ENCODE data around the gene RPL10L. TPM values are rescaled to one million over a fixed set of nuclear protein-coding genes. Genes with fewer than 3 reads are reported as not detected.

Gene RPL10L
- total RNA-seq, 4 donors from 2014 or later, result not detected

GRCh38 chr14:46661728-46662127 is 10.1 kb upstream of the RPL10L start:
- 35% methylated on average over 1 of the region's 1 CpG for WGBS
- DNase-seq (ENCODE audit: extremely low spot score), result no peak
- H3K27ac ChIP-seq (replicated peaks in 1 of 4), result no peak overlapping the region
- H3K27me3 ChIP-seq, result no peaks in the 10 kb centered on the region
- no peaks in the 10 kb centered on the region for H3K4me1 ChIP-seq
- H3K4me3 ChIP-seq, result no peak overlapping the region
- intact Hi-C loops (cut with DNase I), result no loop called here
- no peak for TF ChIP-seq POLR2A (IDR thresholded peaks at IDR 0.05; ENCODE audit: low read depth)
- no peak for TF ChIP-seq POLR2AphosphoS5 (IDR thresholded peaks at IDR 0.05)
- no peak for TF ChIP-seq EP300 (IDR thresholded peaks at IDR 0.05)
- TF ChIP-seq CTCF (IDR thresholded peaks at IDR 0.05), result no peak
- H3K36me3 ChIP-seq, result no peaks in the 10 kb centered on the region
- H3K9me3 ChIP-seq, result peaks cover 0 to 12% (median 5%) of the 10 kb centered on the region in 4 donors

GRCh38 chr14:46653031-46653755 is 1.6 kb upstream of the RPL10L start:
- Histone ChIP-seq H3K4me3 (no peak overlapping the region), H3K9me3 (no peaks in the 10 kb centered on the region), H3K27me3 (no peaks in the 10 kb centered on the region), H3K4me1 (no peaks in the 10 kb centered on the region), H3K27ac (replicated peaks in 1 of 4) (no peak overlapping the region), H3K36me3 (no peaks in the 10 kb centered on the region)
- TF ChIP-seq POLR2AphosphoS5 (IDR thresholded peaks at IDR 0.05) (no peak), EP300 (IDR thresholded peaks at IDR 0.05) (no peak), CTCF (IDR thresholded peaks at IDR 0.05) (no peak), POLR2A (IDR thresholded peaks at IDR 0.05; ENCODE audit: low read depth) (no peak)
- DNase-seq (ENCODE audit: extremely low spot score), result no peak
- intact Hi-C loops (cut with DNase I), result no loop called here

- no peaks in the 10 kb centered on the region for H3K36me3 ChIP-seq
- intact Hi-C loops (cut with DNase I), result no loop called here
- no peak overlapping the region for H3K27ac ChIP-seq (replicated peaks in 1 of 4)
- no peak for DNase-seq (ENCODE audit: extremely low spot score)
- H3K9me3 ChIP-seq, result no peaks in the 10 kb centered on the region
- H3K4me1 ChIP-seq, result no peaks in the 10 kb centered on the region
- no peak overlapping the region for H3K4me3 ChIP-seq
- TF ChIP-seq POLR2A (IDR thresholded peaks at IDR 0.05; ENCODE audit: low read depth), result no peak
- no peak for TF ChIP-seq CTCF (IDR thresholded peaks at IDR 0.05)
- TF ChIP-seq POLR2AphosphoS5 (IDR thresholded peaks at IDR 0.05), result no peak
- no peak for TF ChIP-seq EP300 (IDR thresholded peaks at IDR 0.05)
- no peaks in the 10 kb centered on the region for H3K27me3 ChIP-seq
Measured at GRCh38 chr14:46646796-46647195, 4.8 kb downstream of the RPL10L start.

- Histone ChIP-seq H3K4me1 (no peaks in the 10 kb centered on the region), H3K27ac (replicated peaks in 1 of 4) (no peak overlapping the region), H3K4me3 (no peak overlapping the region), H3K36me3 (no peaks in the 10 kb centered on the region), H3K27me3 (no peaks in the 10 kb centered on the region), H3K9me3 (no peaks in the 10 kb centered on the region)
- WGBS, result 80% methylated on average over 3 of the region's 3 CpGs
- intact Hi-C loops (cut with DNase I), result no loop called here
- TF ChIP-seq POLR2AphosphoS5 (IDR thresholded peaks at IDR 0.05) (no peak), CTCF (IDR thresholded peaks at IDR 0.05) (no peak), POLR2A (IDR thresholded peaks at IDR 0.05; ENCODE audit: low read depth) (no peak), EP300 (IDR thresholded peaks at IDR 0.05) (no peak)
- DNase-seq (ENCODE audit: extremely low spot score), result no peak
Measured at GRCh38 chr14:46626876-46627275, 24.7 kb downstream of the RPL10L start.
